Activated CD8-positive, alpha-beta memory T cell treated with anti-CD3 and anti-CD28 coated beads, Interleukin-2, amount 10 ng/mL, durations not matched to agents 7 days and 5 days (primary cell): ENCODE measurements around the gene UTS2R. TPM values are rescaled to one million over a fixed set of nuclear protein-coding genes. Genes with fewer than 3 reads are reported as not detected.

ENCODE experiments used
- ATAC-seq: fragments of 150-1000 bp; cut with Tn5 transposase; one replicate; pipeline ENCODE4 v1.10.0; 2021; ENCODE audit warnings: moderate library complexity
- CTCF ChIA-PET: fragments of 350-600 bp; sonication (Branson Sonifier 250); formaldehyde crosslinking; loops from one replicate; lab custom pipeline; 2021; ENCODE audit warnings: antibody characterized with exemption; lab: Charles Lee
- DNase-seq: peaks from one replicate; pipeline ENCODE4 v3.0.0-alpha.2; 2020
- H3K27ac Mint-ChIP-seq: one replicate; pipeline ENCODE4 v1.8.0; 2021; ENCODE audit warnings: mild to moderate bottlenecking, mixed read lengths
- H3K27me3 Mint-ChIP-seq: one replicate; pipeline ENCODE4 v1.8.0; 2021; ENCODE audit warnings: mixed read lengths
- H3K36me3 Mint-ChIP-seq: one replicate; pipeline ENCODE4 v1.8.0; 2021; ENCODE audit warnings: mild to moderate bottlenecking, mixed read lengths
- H3K4me1 Mint-ChIP-seq: one replicate; pipeline ENCODE4 v1.8.0; 2021; ENCODE audit warnings: mixed read lengths
- H3K4me3 Mint-ChIP-seq: one replicate; pipeline ENCODE4 v1.8.0; 2021; ENCODE audit warnings: mild to moderate bottlenecking, moderate library complexity, mixed read lengths
- H3K9me3 Mint-ChIP-seq: one replicate; pipeline ENCODE4 v1.8.0; 2022; ENCODE audit warnings: low read depth, mixed read lengths
- total RNA-seq, 2 experiments: library from RNA; stranded (reverse); gene quantifications; one replicate each; pipeline ENCODE4 v1.2.3, GENCODE V29; 2021

The UTS2R gene
- total RNA-seq, 2 experiments from 2014 or later = 0.16 TPM; not detected in 1

- Mint-ChIP-seq H3K9me3 (no peaks in the 10 kb centered on the region), H3K4me3 (no peak overlapping the region), H3K27ac (no peak overlapping the region), H3K27me3 (peaks cover 22% of the 10 kb centered on the region), H3K36me3 (no peaks in the 10 kb centered on the region), H3K4me1 (peaks cover 13% of the 10 kb centered on the region)
- CTCF ChIA-PET = interaction anchor here (1.2 kb wide), 1 partner anchor 9 kb away, joined by 3 read pairs; no protein-coding TSS in a partner anchor
- no peak for ATAC-seq
- no peak for DNase-seq
These were observed 41.8 kb upstream of the UTS2R start for GRCh38 chr17:82329683-82330321.

- no peak for DNase-seq
- Mint-ChIP-seq H3K4me1 (peaks cover 18% of the 10 kb centered on the region), H3K27me3 (peaks cover 24% of the 10 kb centered on the region), H3K27ac (no peak overlapping the region), H3K9me3 (no peaks in the 10 kb centered on the region), H3K36me3 (no peaks in the 10 kb centered on the region), H3K4me3 (no peak overlapping the region)
- no peak for ATAC-seq
- CTCF ChIA-PET = interaction anchor here (0.8 to 1.2 kb wide), 5 partner anchors 10 to 47 kb away, joined by 3 to 4 read pairs (median 3); no protein-coding TSS in a partner anchor
These were observed 41.0 kb upstream of the UTS2R start for GRCh38 chr17:82330322-82331239.

- CTCF ChIA-PET = interaction anchor here (0.8 to 1.1 kb wide), 4 partner anchors 10 to 48 kb away, joined by 3 to 4 read pairs (median 3); no protein-coding TSS in a partner anchor
- DNase-seq (no peak), ATAC-seq (no peak)
- Mint-ChIP-seq H3K9me3 (no peaks in the 10 kb centered on the region), H3K4me3 (no peak overlapping the region), H3K4me1 (peaks cover 24% of the 10 kb centered on the region), H3K27me3 (peaks cover 24% of the 10 kb centered on the region), H3K36me3 (no peaks in the 10 kb centered on the region), H3K27ac (no peak overlapping the region)
These were observed 40.1 kb upstream of the UTS2R start for GRCh38 chr17:82331345-82331939.

GRCh38 chr17:82332669-82333278 lies 38.8 kb upstream of the UTS2R start:
- Mint-ChIP-seq H3K36me3 (no peaks in the 10 kb centered on the region), H3K27ac (peak overlapping the region; percentile 28), H3K9me3 (no peaks in the 10 kb centered on the region), H3K4me3 (peak overlapping the region; percentile 58), H3K27me3 (peaks cover 24% of the 10 kb centered on the region), H3K4me1 (peaks cover 26% of the 10 kb centered on the region)
- no peak for DNase-seq
- peak; percentile 40 for ATAC-seq
- CTCF ChIA-PET = interaction anchor here (0.8 to 3.0 kb wide), 12 partner anchors 10 to 127 kb away, joined by 3 to 15 read pairs (median 4); partner anchors contain the start of gene CD7

- no peaks in the 10 kb centered on the region for H3K36me3 Mint-ChIP-seq
- ATAC-seq (peak; percentile 20), DNase-seq (no peak)
- peaks cover 26% of the 10 kb centered on the region for H3K4me1 Mint-ChIP-seq
- no peaks in the 10 kb centered on the region for H3K9me3 Mint-ChIP-seq
- H3K4me3 Mint-ChIP-seq = peak within 1 kb of the TSS; percentile 81
- CTCF ChIA-PET = interaction anchor here (0.8 to 3.0 kb wide), 12 partner anchors 11 to 128 kb away, joined by 3 to 15 read pairs (median 4); partner anchors contain the start of gene CD7
- peak within 1 kb of the TSS; percentile 97 for H3K27ac Mint-ChIP-seq
- H3K27me3 Mint-ChIP-seq = peaks cover 24% of the 10 kb centered on the region
These were observed 38.0 kb upstream of the UTS2R start, which contains the start of gene SECTM1 for GRCh38 chr17:82333279-82334171. Gene SECTM1, minus strand, starts transcription at chr17:82333766. Its CDS starts 6,526 bp downstream, at chr17:82327240.

GRCh38 chr17:82334204-82334621 lies 37.4 kb upstream of the UTS2R start:
- DNase-seq = no peak
- H3K27ac Mint-ChIP-seq = peak overlapping the region; percentile 97
- peak overlapping the region; percentile 81 for H3K4me3 Mint-ChIP-seq
- CTCF ChIA-PET = interaction anchor here (1.1 to 3.0 kb wide), 7 partner anchors 12 to 304 kb away, joined by 3 to 15 read pairs (median 6); partner anchors contain the start of gene CD7
- no peak for ATAC-seq
- no peaks in the 10 kb centered on the region for H3K9me3 Mint-ChIP-seq
- H3K36me3 Mint-ChIP-seq = no peaks in the 10 kb centered on the region
- peaks cover 24% of the 10 kb centered on the region for H3K27me3 Mint-ChIP-seq
- H3K4me1 Mint-ChIP-seq = peaks cover 26% of the 10 kb centered on the region

- CTCF ChIA-PET = interaction anchor here (1.1 to 3.0 kb wide), 6 partner anchors 14 to 304 kb away, joined by 3 to 15 read pairs (median 7); partner anchors contain the start of gene CD7
- no peaks in the 10 kb centered on the region for H3K36me3 Mint-ChIP-seq
- peak overlapping the region; percentile 81 for H3K4me3 Mint-ChIP-seq
- H3K27ac Mint-ChIP-seq = peak overlapping the region; percentile 97
- ATAC-seq (peak; percentile 50), DNase-seq (no peak)
- peaks cover 26% of the 10 kb centered on the region for H3K27me3 Mint-ChIP-seq
- peaks cover 26% of the 10 kb centered on the region for H3K4me1 Mint-ChIP-seq
- H3K9me3 Mint-ChIP-seq = no peaks in the 10 kb centered on the region
These were observed 36.8 kb upstream of the UTS2R start for GRCh38 chr17:82334622-82335394.

GRCh38 chr17:82338858-82339633 lies 32.5 kb upstream of the UTS2R start:
- peaks cover 21% of the 10 kb centered on the region for H3K4me1 Mint-ChIP-seq
- H3K4me3 Mint-ChIP-seq = no peak overlapping the region
- no peaks in the 10 kb centered on the region for H3K36me3 Mint-ChIP-seq
- H3K27ac Mint-ChIP-seq = peak overlapping the region; percentile 13
- no peaks in the 10 kb centered on the region for H3K9me3 Mint-ChIP-seq
- CTCF ChIA-PET = interaction anchor here (0.7 to 1.7 kb wide), 4 partner anchors 33 to 161 kb away, joined by 3 to 5 read pairs (median 4); no protein-coding TSS in a partner anchor
- no peak for DNase-seq
- H3K27me3 Mint-ChIP-seq = peaks cover 7% of the 10 kb centered on the region
- ATAC-seq = no peak

GRCh38 chr17:82339634-82340580 lies 31.7 kb upstream of the UTS2R start:
- DNase-seq (no peak), ATAC-seq (no peak)
- peaks cover 14% of the 10 kb centered on the region for H3K4me1 Mint-ChIP-seq
- CTCF ChIA-PET = no interaction called here
- no peaks in the 10 kb centered on the region for H3K36me3 Mint-ChIP-seq
- no peaks in the 10 kb centered on the region for H3K9me3 Mint-ChIP-seq
- no peak overlapping the region for H3K4me3 Mint-ChIP-seq
- peaks cover 7% of the 10 kb centered on the region for H3K27me3 Mint-ChIP-seq
- H3K27ac Mint-ChIP-seq = no peak overlapping the region
